ENCODE measurements around the gene VAMP5. TPM values are rescaled to one million over a fixed set of nuclear protein-coding genes. Genes with fewer than 3 reads are reported as not detected.

Gene VAMP5
- total RNA-seq, 1 experiment from 2014 or later: 1.9 TPM

- Histone ChIP-seq H3K9ac (ENCODE audit: low read length) (no peak overlapping the region), H3K4me2 (ENCODE audit: low read length) (no peak overlapping the region), H3K27me3 (ENCODE audit: insufficient read depth, low read length) (no peaks in the 10 kb centered on the region), H3K79me2 (ENCODE audit: insufficient read depth, low read length) (peaks cover 56% of the 10 kb centered on the region), H3K27ac (ENCODE audit: low read depth, low read length) (no peak overlapping the region), H3K4me3 (replicated peaks in 1 of 2; ENCODE audit: low read depth in 1 of 2, low read length in 2 of 2) (no peak overlapping the region), H3K9me2 (ENCODE audit: insufficient read depth) (no peaks in the 10 kb centered on the region), H2AFZ (ENCODE audit: low read depth, low read length, poor library complexity, severe bottlenecking) (no peak overlapping the region), H3K36me3 (ENCODE audit: control insufficient read depth in 1 of 2, insufficient read depth in 2 of 2, low read length in 2 of 2) (peaks cover 61 to 62% of the 10 kb centered on the region in 2 experiments), H3K9me3 (ENCODE audit: control insufficient read depth in 1 of 2, insufficient read depth in 1 of 2, low read depth in 1 of 2, low read length in 2 of 2) (no peaks in the 10 kb centered on the region), H4K20me1 (ENCODE audit: insufficient read depth) (no peaks in the 10 kb centered on the region), H3K4me1 (ENCODE audit: control insufficient read depth in 1 of 2, insufficient read depth in 2 of 2, low read length in 2 of 2) (no peaks in the 10 kb centered on the region)
- ATAC-seq (no peak), DNase-seq (ENCODE audit: low read depth, low spot score) (no peak)
- TF ChIP-seq JUND (IDR thresholded peaks at IDR 0.05): no peak
- no peak for TF ChIP-seq TCF7L2 (IDR thresholded peaks at IDR 0.05; ENCODE audit: borderline replicate concordance, extremely low read depth, insufficient read depth, insufficient read length)
- TF ChIP-seq EZH2 (IDR thresholded peaks at IDR 0.05): no peak
- no peak for TF ChIP-seq ATF3 (IDR thresholded peaks at IDR 0.05)
- TF ChIP-seq ELF1 (IDR thresholded peaks at IDR 0.05; ENCODE audit: borderline replicate concordance, low read depth): no peak
- no peak for TF ChIP-seq SP1 (IDR thresholded peaks at IDR 0.05; ENCODE audit: low read depth)
- TF ChIP-seq ZFX (IDR thresholded peaks at IDR 0.05): no peak
- no peak for TF ChIP-seq SIN3A (IDR thresholded peaks at IDR 0.05; ENCODE audit: low read depth)
- no peak for TF ChIP-seq ZBTB33 (IDR thresholded peaks at IDR 0.05; ENCODE audit: extremely low read depth, insufficient replicate concordance, low read length)
- TF ChIP-seq POLR2A (IDR thresholded peaks at IDR 0.05; ENCODE audit: borderline replicate concordance, extremely low read depth, insufficient read depth, insufficient read length): no peak
- TF ChIP-seq CBX3 (IDR thresholded peaks at IDR 0.05; ENCODE audit: low read depth): no peak
- TF ChIP-seq CEBPB (IDR thresholded peaks at IDR 0.05; ENCODE audit: low read depth): no peak
- TF ChIP-seq ZNF274 (IDR thresholded peaks at IDR 0.05; ENCODE audit: low read depth, low read length): no peak
- TF ChIP-seq EGR1 (IDR thresholded peaks at IDR 0.05; ENCODE audit: low read depth): no peak
- no peak for TF ChIP-seq FOSL1 (IDR thresholded peaks at IDR 0.05; ENCODE audit: low read depth)
- no peak for TF ChIP-seq YY1 (IDR thresholded peaks at IDR 0.05; ENCODE audit: extremely low read depth, insufficient replicate concordance, low read depth, low read length)
- TF ChIP-seq MAX (IDR thresholded peaks at IDR 0.05): no peak
- intact Hi-C loops (cut with micrococcal nuclease): no loop called here
- RAD21 ChIA-PET (ENCODE audit: low non-redundant PET in 1 of 2, low total read pairs in 2 of 2, uncharacterized antibody in 2 of 2, unreplicated experiment in 2 of 2): no interaction called here
- CTCF ChIA-PET: interaction anchor here (2.1 kb wide), 1 partner anchor 9 kb away, joined by 12 read pairs; no protein-coding TSS in a partner anchor
- BruUV-seq (replicated peaks): TSS peak; percentile 5
- POLR2A ChIA-PET: no interaction called here
Measured at GRCh38 chr2:85628658-85629057, 44.4 kb downstream of the VAMP5 start.

All from HCT116 (cell line).